HEK293 (cell line): Measurements from ENCODE around the gene IL11.
"Not testable (repeated sequence)": the region's sequence is repeated elsewhere in the genome, so short reads cannot be mapped to it uniquely, and the experiment has no call there.

Source experiments
- CTCF ChIP-seq: fragments of 450-650 bp; formaldehyde crosslinking; IDR thresholded peaks from 2 replicates; pipeline ENCODE4 v1.5.1; 2016; ENCODE audit warnings: missing biosample characterization, missing genetic modification characterization
- SCRT2 ChIP-seq: fragments of 450-650 bp; formaldehyde crosslinking; IDR thresholded peaks from 2 replicates; pipeline ENCODE4 v1.5.1; 2016; ENCODE audit warnings: missing biosample characterization, missing genetic modification characterization
- ZBTB7A ChIP-seq: fragments of 450-650 bp; formaldehyde crosslinking; IDR thresholded peaks from 2 replicates; pipeline ENCODE4 v1.5.1; 2016; ENCODE audit warnings: low read depth, missing biosample characterization, missing genetic modification characterization
- ZNF138 ChIP-seq: fragments of 450-650 bp; formaldehyde crosslinking; IDR thresholded peaks from 2 replicates; pipeline ENCODE4 v1.5.1; 2016; ENCODE audit warnings: missing biosample characterization, missing genetic modification characterization, borderline replicate concordance
- ZNF621 ChIP-seq: fragments of 450-650 bp; formaldehyde crosslinking; IDR thresholded peaks from 2 replicates; pipeline ENCODE4 v1.5.1; 2017; ENCODE audit warnings: missing biosample characterization, missing genetic modification characterization
- ZNF792 ChIP-seq: fragments of 450-650 bp; formaldehyde crosslinking; IDR thresholded peaks from 2 replicates; pipeline ENCODE4 v1.5.1; 2016; ENCODE audit warnings: missing biosample characterization, missing genetic modification characterization

DNA sequence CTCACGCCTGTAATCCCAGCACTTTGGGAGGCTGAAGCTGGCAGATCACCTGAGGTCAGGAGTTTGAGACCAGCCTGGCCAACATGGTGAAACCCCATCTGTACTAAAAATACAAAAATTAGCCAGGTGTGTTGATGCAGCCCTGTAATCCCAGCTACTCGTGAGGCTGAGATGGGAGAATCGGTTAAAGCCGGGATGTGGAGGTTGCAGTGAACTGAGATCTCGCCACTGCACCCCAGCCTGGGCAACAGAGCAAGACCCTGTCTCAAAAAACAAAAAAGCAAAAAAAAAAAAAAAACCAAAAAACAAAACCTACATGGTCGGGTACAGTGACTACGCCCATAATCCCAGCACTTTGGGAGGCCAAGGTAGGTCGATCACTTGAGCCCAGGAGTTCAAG is 38.9 kb upstream of the IL11 start:
- TF ChIP-seq CTCF (tag by site-specific recombination); ZBTB7A (tag by site-specific recombination); ZNF621; SCRT2 (tag by site-specific recombination); ZNF138 (tag by site-specific recombination); ZNF792 (tag by site-specific recombination): not testable (repeated sequence)
